Measurements from ENCODE around the gene MAFG. TPM values are rescaled to one million over a fixed set of nuclear protein-coding genes. Genes with fewer than 3 reads are reported as not detected.
A peak's percentile ranks its signal among the peaks of the same experiment; 100 is the strongest.

The MAFG gene
- total and polyA plus RNA-seq, 2 of the 13 experiments (the other 11 are each of a cell fraction or from before 2014, with no cell fraction given): 14.5 to 20.0 TPM

- TF ChIP-seq, protein P1, sequence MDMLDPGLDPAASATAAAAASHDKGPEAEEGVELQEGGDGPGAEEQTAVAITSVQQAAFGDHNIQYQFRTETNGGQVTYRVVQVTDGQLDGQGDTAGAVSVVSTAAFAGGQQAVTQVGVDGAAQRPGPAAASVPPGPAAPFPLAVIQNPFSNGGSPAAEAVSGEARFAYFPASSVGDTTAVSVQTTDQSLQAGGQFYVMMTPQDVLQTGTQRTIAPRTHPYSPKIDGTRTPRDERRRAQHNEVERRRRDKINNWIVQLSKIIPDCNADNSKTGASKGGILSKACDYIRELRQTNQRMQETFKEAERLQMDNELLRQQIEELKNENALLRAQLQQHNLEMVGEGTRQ (IDR thresholded peaks at IDR 0.05; ENCODE audit: low read depth, low read length): no peak; the same call in 1 of the 2 replicates
- TF ChIP-seq, protein P1 (CRISPR knock-in tag; IDR thresholded peaks at IDR 0.05; ENCODE audit: borderline replicate concordance): peak; percentile 29; the same call in 1 of the 2 replicates
- TF ChIP-seq RFX3 (CRISPR knock-in tag; IDR thresholded peaks at IDR 0.05) (0 out of 2 replicates have a peak, but pooled peaks have one; percentile 29), SAFB2 (CRISPR knock-in tag; IDR thresholded peaks at IDR 0.05; ENCODE audit: borderline replicate concordance, low read depth) (no peak; the same call in none of the 2 replicates), TBL1XR1 (IDR thresholded peaks at IDR 0.05; ENCODE audit: borderline replicate concordance, low read length, partially characterized antibody) (peak; percentile 30), ZNF589 (CRISPR knock-in tag; conservative IDR thresholded peaks at IDR 0.05) (peak; percentile 90; the same call in 1 of the 2 replicates), NFYB (CRISPR knock-in tag; IDR thresholded peaks at IDR 0.05) (peak; percentile 43; the same call in 1 of the 2 replicates), ZNF530 (CRISPR knock-in tag; IDR thresholded peaks at IDR 0.05; ENCODE audit: low read depth) (no peak), STAG1 (CRISPR knock-in tag; IDR thresholded peaks at IDR 0.05) (peak; percentile 13; the same call in 1 of the 2 replicates), ATM (IDR thresholded peaks at IDR 0.05; ENCODE audit: borderline replicate concordance) (no peak), CREBL2 (CRISPR knock-in tag; IDR thresholded peaks at IDR 0.05; ENCODE audit: borderline replicate concordance) (0 out of 2 replicates have a peak, but pooled peaks have one; percentile 89), BCL3 (CRISPR knock-in tag; IDR thresholded peaks at IDR 0.05) (peak; percentile 92; the same call in 1 of the 2 replicates), KLF16 (CRISPR knock-in tag; IDR thresholded peaks at IDR 0.05) (peak; percentile 83 to 88; a peak in 3 of 4 replicates), ZNF224 (CRISPR knock-in tag; IDR thresholded peaks at IDR 0.05) (peak; percentile 54; the same call in 1 of the 2 replicates), FOXM1 (CRISPR knock-in tag; IDR thresholded peaks at IDR 0.05) (peak; percentile 20; the same call in 1 of the 2 replicates), NAIF1 (CRISPR knock-in tag; IDR thresholded peaks at IDR 0.05; ENCODE audit: borderline replicate concordance) (peak; percentile 88)
- TF ChIP-seq, protein P2, sequence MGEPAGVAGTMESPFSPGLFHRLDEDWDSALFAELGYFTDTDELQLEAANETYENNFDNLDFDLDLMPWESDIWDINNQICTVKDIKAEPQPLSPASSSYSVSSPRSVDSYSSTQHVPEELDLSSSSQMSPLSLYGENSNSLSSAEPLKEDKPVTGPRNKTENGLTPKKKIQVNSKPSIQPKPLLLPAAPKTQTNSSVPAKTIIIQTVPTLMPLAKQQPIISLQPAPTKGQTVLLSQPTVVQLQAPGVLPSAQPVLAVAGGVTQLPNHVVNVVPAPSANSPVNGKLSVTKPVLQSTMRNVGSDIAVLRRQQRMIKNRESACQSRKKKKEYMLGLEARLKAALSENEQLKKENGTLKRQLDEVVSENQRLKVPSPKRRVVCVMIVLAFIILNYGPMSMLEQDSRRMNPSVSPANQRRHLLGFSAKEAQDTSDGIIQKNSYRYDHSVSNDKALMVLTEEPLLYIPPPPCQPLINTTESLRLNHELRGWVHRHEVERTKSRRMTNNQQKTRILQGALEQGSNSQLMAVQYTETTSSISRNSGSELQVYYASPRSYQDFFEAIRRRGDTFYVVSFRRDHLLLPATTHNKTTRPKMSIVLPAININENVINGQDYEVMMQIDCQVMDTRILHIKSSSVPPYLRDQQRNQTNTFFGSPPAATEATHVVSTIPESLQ (CRISPR knock-in tag; conservative IDR thresholded peaks at IDR 0.05): no peak
- TF ChIP-seq, protein P3, sequence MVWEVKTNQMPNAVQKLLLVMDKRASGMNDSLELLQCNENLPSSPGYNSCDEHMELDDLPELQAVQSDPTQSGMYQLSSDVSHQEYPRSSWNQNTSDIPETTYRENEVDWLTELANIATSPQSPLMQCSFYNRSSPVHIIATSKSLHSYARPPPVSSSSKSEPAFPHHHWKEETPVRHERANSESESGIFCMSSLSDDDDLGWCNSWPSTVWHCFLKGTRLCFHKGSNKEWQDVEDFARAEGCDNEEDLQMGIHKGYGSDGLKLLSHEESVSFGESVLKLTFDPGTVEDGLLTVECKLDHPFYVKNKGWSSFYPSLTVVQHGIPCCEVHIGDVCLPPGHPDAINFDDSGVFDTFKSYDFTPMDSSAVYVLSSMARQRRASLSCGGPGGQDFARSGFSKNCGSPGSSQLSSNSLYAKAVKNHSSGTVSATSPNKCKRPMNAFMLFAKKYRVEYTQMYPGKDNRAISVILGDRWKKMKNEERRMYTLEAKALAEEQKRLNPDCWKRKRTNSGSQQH (CRISPR knock-in tag; IDR thresholded peaks at IDR 0.05; ENCODE audit: low read depth): no peak
Measured at GRCh38 chr17:81966343-81967243, 39.1 kb upstream of the MAFG start (continued).

All from HepG2 (cell line).